SK-N-SH (cell line): ENCODE results near the gene CPVL.

Experiments used
- CHD2 ChIP-seq: fragments of 150-350 bp; IDR thresholded peaks from 2 replicates; pipeline ENCODE4 v1.6.1; 2018; ENCODE audit warnings: low read length; ENCODE audit not compliant: partially characterized antibody
- CTCF ChIP-seq: fragments of 200-600 bp; sonication (generic); IDR thresholded peaks from 2 replicates; pipeline ENCODE4 v1.6.1; 2017; ENCODE audit warnings: antibody characterized with exemption, mild to moderate bottlenecking, moderate library complexity
- ELF1 ChIP-seq: IDR thresholded peaks from 2 replicates; pipeline ENCODE4 v1.4.0; 2012
- EZH2phosphoT487 ChIP-seq: fragments of 200-600 bp; sonication (generic); IDR thresholded peaks from 2 replicates; pipeline ENCODE4 v1.6.1; 2017; ENCODE audit warnings: low read depth, mixed run types, mild to moderate bottlenecking, antibody characterized with exemption, moderate library complexity, borderline replicate concordance
- JUND ChIP-seq: IDR thresholded peaks from 2 replicates; pipeline ENCODE4 v1.4.0; 2012
- MXI1 ChIP-seq: IDR thresholded peaks from 2 replicates; pipeline ENCODE4 v1.6.1; 2012; ENCODE audit warnings: mild to moderate bottlenecking, low read depth, low read length, improper control_type of control experiment
- NRF1 ChIP-seq: IDR thresholded peaks from 2 replicates; pipeline ENCODE4 v1.6.1; 2012; ENCODE audit warnings: low read depth, mild to moderate bottlenecking, low read length
- PBX3 ChIP-seq: IDR thresholded peaks from 2 replicates; pipeline ENCODE4; 2012
- POLR2AphosphoS5 ChIP-seq: IDR thresholded peaks from 2 replicates; pipeline ENCODE4 v1.6.1; 2012; ENCODE audit warnings: low read depth, low read length
- RAD21 ChIP-seq: IDR thresholded peaks from 2 replicates; pipeline ENCODE4 v1.6.1; 2012; ENCODE audit warnings: mild to moderate bottlenecking, low read length
- RFX5 ChIP-seq: IDR thresholded peaks from 2 replicates; pipeline ENCODE4 v1.6.1; 2012; ENCODE audit warnings: mild to moderate bottlenecking, improper control_type of control experiment, low read length
- TAF1 ChIP-seq: IDR thresholded peaks from 2 replicates; pipeline ENCODE4 v1.6.1; 2012; ENCODE audit warnings: low read depth, mild to moderate bottlenecking, low read length, moderate library complexity, borderline replicate concordance
- USF2 ChIP-seq: fragments of 150-350 bp; IDR thresholded peaks from 2 replicates; pipeline ENCODE4 v1.6.1; 2017; ENCODE audit warnings: antibody characterized with exemption, low read length, low read depth, borderline replicate concordance
- TF ChIP-seq, protein P1 (sequence below): IDR thresholded peaks from 2 replicates; pipeline ENCODE4 v1.4.0; 2012; ENCODE audit warnings: low read depth

DNA sequence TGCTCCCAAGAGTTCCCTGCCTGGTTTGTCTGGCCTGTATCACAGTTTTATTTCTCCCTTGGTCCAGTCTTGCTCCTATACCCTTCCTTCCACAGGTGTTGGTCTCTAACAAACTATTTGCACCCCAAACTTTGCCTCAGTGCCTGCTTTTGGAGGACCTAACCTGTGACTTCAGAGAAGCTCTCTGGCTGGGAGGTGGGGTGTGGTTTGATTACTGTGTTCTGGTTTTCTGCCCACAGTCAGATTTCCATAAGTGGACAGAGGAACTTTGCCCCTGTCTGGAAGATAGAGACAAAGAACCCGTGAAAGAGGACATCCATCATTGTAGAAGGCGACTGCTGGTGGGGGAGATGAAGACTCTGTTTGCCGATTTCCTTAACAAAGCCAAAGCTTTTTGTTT lies 132.4 kb downstream of the CPVL start:
- TF ChIP-seq CTCF (no peak), MXI1 (no peak), ELF1 (no peak), POLR2AphosphoS5 (no peak), USF2 (no peak), EZH2phosphoT487 (no peak), CHD2 (no peak), NRF1 (no peak), RAD21 (no peak), JUND (no peak), PBX3 (no peak), TAF1 (no peak), RFX5 (no peak)
- TF ChIP-seq, protein P1, sequence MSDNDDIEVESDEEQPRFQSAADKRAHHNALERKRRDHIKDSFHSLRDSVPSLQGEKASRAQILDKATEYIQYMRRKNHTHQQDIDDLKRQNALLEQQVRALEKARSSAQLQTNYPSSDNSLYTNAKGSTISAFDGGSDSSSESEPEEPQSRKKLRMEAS: no peak
